Activated CD8-positive, alpha-beta T cell treated with anti-CD3 and anti-CD28 coated beads for 36 hours (primary cell): ENCODE measurements around the gene PI4KA. TPM values are rescaled to one million over a fixed set of nuclear protein-coding genes. Genes with fewer than 3 reads are reported as not detected.

Experiments
- ATAC-seq: fragments of 200-7000 bp; cut with Tn5 transposase; one replicate; pipeline ENCODE4 v1.10.0; 2021; ENCODE audit warnings: mild to moderate bottlenecking, moderate library complexity
- CTCF ChIA-PET: fragments of 350-600 bp; sonication (Branson Sonifier 250); formaldehyde crosslinking; loops from one replicate; lab custom pipeline; 2021; ENCODE audit warnings: antibody characterized with exemption; lab: Charles Lee
- POLR2A ChIA-PET: fragments of 350-600 bp; sonication (Branson Sonifier 250); formaldehyde crosslinking; loops from one replicate; lab custom pipeline; 2021; ENCODE audit warnings: antibody characterized with exemption; lab: Charles Lee
- DNase-seq: peaks from one replicate; pipeline ENCODE4 v3.0.0-alpha.2; 2020
- H3K27ac Mint-ChIP-seq: one replicate; pipeline ENCODE4 v1.8.0; 2021; ENCODE audit warnings: mild to moderate bottlenecking, mixed read lengths
- H3K27me3 Mint-ChIP-seq: one replicate; pipeline ENCODE4 v1.8.0; 2021; ENCODE audit warnings: mixed read lengths
- H3K36me3 Mint-ChIP-seq: one replicate; pipeline ENCODE4 v1.8.0; 2021; ENCODE audit warnings: low read depth, mixed read lengths
- H3K4me1 Mint-ChIP-seq: one replicate; pipeline ENCODE4 v1.8.0; 2021; ENCODE audit warnings: low read depth, mixed read lengths
- H3K4me3 Mint-ChIP-seq: one replicate; pipeline ENCODE4 v1.8.0; 2021; ENCODE audit warnings: mild to moderate bottlenecking, moderate library complexity, mixed read lengths
- H3K9me3 Mint-ChIP-seq: one replicate; pipeline ENCODE4 v1.8.0; 2021; ENCODE audit warnings: mixed read lengths
- CTCF ChIP-seq: fragments of 200-600 bp; IDR thresholded peaks from one replicate; pipeline ENCODE4 v1.8.0; 2022; ENCODE audit warnings: antibody characterized with exemption, mild to moderate bottlenecking
- intact Hi-C: fragments of 100-400 bp; cut with micrococcal nuclease; formaldehyde crosslinking; loops from one replicate; pipeline ENCODE4 v1.10.0; 2022
- total RNA-seq, 2 experiments: library from RNA; stranded (reverse); gene quantifications; one replicate each; pipeline ENCODE4 v1.2.3, GENCODE V29; 2021

Gene PI4KA
- total RNA-seq, 2 experiments from 2014 or later, result 63.9 to 64.1 TPM

DNA sequence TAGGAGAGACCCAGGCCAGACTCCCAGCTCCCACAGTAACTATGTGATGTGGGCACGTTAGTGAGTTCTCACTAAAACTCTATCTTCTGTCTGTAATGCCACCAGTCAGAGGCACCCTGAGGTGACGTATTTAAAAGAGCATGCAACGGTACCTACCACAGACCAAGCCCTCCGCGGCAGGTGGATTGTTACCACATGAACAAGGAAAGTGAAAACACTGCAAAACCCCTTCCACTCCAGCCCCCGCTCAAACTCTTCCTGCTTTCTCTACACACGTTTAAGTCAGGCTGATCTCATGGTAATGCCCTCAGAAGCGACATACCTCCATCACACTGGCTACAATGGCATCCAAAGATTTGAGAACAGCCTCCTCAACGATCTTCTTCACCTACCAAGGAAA, 48.0 kb downstream of the PI4KA start:
- TF ChIP-seq CTCF, result no peak
- CTCF ChIA-PET, result interaction anchor here (1.0 to 1.1 kb wide), 2 partner anchors 14 to 68 kb away, joined by 3 read pairs; no protein-coding TSS in a partner anchor
- peak; percentile 83 for DNase-seq
- peaks cover 49% of the 10 kb centered on the region for H3K36me3 Mint-ChIP-seq
- peak overlapping the region; percentile 85 for H3K27ac Mint-ChIP-seq
- H3K4me1 Mint-ChIP-seq, result peaks cover 28% of the 10 kb centered on the region
- ATAC-seq, result peak; percentile 88
- POLR2A ChIA-PET, result interaction anchor here (1.0 kb wide), 1 partner anchor 10 kb away, joined by 4 read pairs; no protein-coding TSS in a partner anchor
- intact Hi-C loops, result no loop called here
- H3K9me3 Mint-ChIP-seq, result no peaks in the 10 kb centered on the region
- no peaks in the 10 kb centered on the region for H3K27me3 Mint-ChIP-seq
- H3K4me3 Mint-ChIP-seq, result peak overlapping the region; percentile 1

DNA sequence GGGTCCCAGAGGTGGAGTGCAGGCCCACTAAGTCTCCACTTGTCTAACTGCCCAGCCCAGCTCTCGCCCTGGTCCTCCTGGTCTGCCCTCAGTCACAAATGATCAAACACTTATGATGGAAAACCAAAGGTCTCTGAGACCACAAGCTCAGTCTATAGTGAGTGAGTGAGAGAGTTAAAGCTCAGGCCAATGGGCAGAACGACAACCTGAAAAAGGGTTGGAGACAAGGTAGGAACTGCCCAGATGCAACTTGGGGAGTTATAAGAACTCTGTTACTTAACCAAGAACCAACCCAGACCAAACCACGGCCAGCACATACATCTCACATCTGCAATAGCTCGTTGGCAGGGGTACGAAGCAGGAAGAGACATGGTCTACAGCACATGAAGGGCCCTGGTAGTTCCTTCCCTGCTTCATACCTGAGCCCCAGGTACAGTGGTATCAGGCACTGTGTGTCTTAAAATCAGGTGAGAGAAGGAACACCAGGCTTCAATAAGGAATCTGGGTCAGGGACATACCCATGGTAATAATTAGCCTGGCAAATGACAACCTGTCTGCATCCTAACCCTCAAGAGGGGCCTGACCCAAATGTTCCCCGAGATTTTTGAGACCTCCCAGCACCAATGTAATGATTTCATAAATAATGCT, 48.9 kb downstream of the PI4KA start:
- H3K27ac Mint-ChIP-seq, result peak overlapping the region; percentile 85
- no peaks in the 10 kb centered on the region for H3K9me3 Mint-ChIP-seq
- H3K4me1 Mint-ChIP-seq, result peaks cover 28% of the 10 kb centered on the region
- intact Hi-C loops, result no loop called here
- ChIA-PET CTCF (interaction anchor here (0.9 kb wide), 1 partner anchor 68 kb away, joined by 3 read pairs; no protein-coding TSS in a partner anchor), POLR2A (interaction anchor here (1.0 kb wide), 1 partner anchor 11 kb away, joined by 4 read pairs; no protein-coding TSS in a partner anchor)
- H3K4me3 Mint-ChIP-seq, result no peak overlapping the region
- TF ChIP-seq CTCF, result no peak
- no peaks in the 10 kb centered on the region for H3K27me3 Mint-ChIP-seq
- ATAC-seq, result no peak
- no peak for DNase-seq
- peaks cover 52% of the 10 kb centered on the region for H3K36me3 Mint-ChIP-seq

GRCh38 chr22:20808844-20809243, 49.8 kb downstream of the PI4KA start:
- ChIA-PET CTCF (interaction anchor here (0.7 to 0.9 kb wide), 2 partner anchors 25 to 67 kb away, joined by 3 read pairs; no protein-coding TSS in a partner anchor), POLR2A (no interaction called here)
- Mint-ChIP-seq H3K27me3 (no peaks in the 10 kb centered on the region), H3K4me1 (peaks cover 26% of the 10 kb centered on the region), H3K4me3 (no peak overlapping the region), H3K36me3 (peaks cover 56% of the 10 kb centered on the region), H3K9me3 (no peaks in the 10 kb centered on the region), H3K27ac (no peak overlapping the region)
- ATAC-seq (no peak), DNase-seq (no peak)
- TF ChIP-seq CTCF, result no peak
- intact Hi-C loops, result no loop called here

DNA sequence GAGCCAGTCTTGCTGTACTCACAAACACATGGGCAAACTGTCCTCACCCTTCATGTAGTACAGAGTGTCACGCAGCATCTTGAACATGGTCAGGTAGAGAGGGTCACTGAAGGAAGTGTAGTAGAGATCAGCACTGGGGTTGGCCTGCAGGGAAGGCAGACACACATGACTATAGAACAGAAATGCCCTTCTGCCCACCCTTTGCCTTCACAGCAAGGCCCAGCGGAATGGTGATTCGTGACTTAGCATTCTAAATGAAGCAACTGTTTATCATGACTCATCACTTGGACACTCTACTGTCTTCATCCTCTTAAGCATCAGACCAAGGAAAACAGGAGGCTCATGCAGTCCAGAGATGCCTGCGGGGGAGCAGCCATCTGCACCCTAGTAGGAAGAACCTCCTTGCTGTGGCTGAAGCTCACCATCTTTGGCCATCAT, 51.3 kb downstream of the PI4KA start:
- Mint-ChIP-seq H3K4me1 (peaks cover 26% of the 10 kb centered on the region), H3K9me3 (no peaks in the 10 kb centered on the region), H3K36me3 (peaks cover 50% of the 10 kb centered on the region), H3K4me3 (no peak overlapping the region), H3K27me3 (no peaks in the 10 kb centered on the region), H3K27ac (no peak overlapping the region)
- DNase-seq (no peak), ATAC-seq (no peak)
- ChIA-PET CTCF (no interaction called here), POLR2A (no interaction called here)
- intact Hi-C loops, result no loop called here
- TF ChIP-seq CTCF, result no peak

DNA sequence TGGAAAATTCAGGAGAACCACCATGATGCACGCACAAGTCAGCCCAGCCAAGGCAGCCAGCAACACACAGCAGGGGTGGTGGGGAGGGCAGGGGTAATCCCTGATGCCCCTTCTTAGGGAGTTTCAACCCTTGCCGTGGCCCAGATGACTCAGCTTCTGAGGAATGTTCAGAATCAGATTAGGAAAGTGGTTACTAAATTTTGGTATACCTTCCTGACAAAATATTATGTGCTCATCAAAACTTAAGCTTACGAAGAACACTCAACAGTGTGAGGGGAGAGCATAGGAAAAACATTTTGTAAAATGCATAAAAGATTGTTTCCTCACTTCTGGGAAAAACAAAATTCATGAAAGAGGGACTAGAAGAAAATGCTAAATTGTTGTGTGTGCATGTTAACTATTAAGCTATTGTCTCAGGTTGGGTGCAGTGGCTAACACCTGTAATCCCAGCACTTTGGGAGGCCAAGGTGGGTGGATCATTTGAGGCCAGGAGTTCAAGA, 52.6 kb downstream of the PI4KA start:
- intact Hi-C loops, result no loop called here
- H3K27ac Mint-ChIP-seq, result no peak overlapping the region

More for the DNA sequence above, 52.6 kb downstream of the PI4KA start:
- Mint-ChIP-seq H3K27me3 (no peaks in the 10 kb centered on the region), H3K9me3 (no peaks in the 10 kb centered on the region), H3K4me3 (no peak overlapping the region), H3K4me1 (peaks cover 16% of the 10 kb centered on the region), H3K36me3 (peaks cover 44% of the 10 kb centered on the region)
- ChIA-PET CTCF (no interaction called here), POLR2A (no interaction called here)
- DNase-seq (no peak), ATAC-seq (no peak)
- no peak for TF ChIP-seq CTCF
